ENCODE measurements around the gene CD27. TPM values are rescaled to one million over a fixed set of nuclear protein-coding genes. Genes with fewer than 3 reads are reported as not detected.

The CD27 gene
- total RNA-seq, 1 experiment from 2014 or later = 0.28 TPM

GRCh38 chr12:6416596-6416995 lies 28.2 kb upstream of the CD27 start:
- no peaks in the 10 kb centered on the region; the same call in 1 of the 2 replicates for H3K27me3 Mint-ChIP-seq (ENCODE audit: low read depth)
- H3K27ac Mint-ChIP-seq = no peak overlapping the region
- ATAC-seq (no peak), DNase-seq (ENCODE audit: low spot score) (no peak)
- H3K36me3 Mint-ChIP-seq = no peaks in the 10 kb centered on the region
- H3K4me3 Mint-ChIP-seq = no peak overlapping the region
- peaks cover 10% of the 10 kb centered on the region for H3K9me3 Mint-ChIP-seq
- POLR2A ChIA-PET = no interaction called here
- no peak for TF ChIP-seq CTCF (IDR thresholded peaks at IDR 0.05)
- no peak for TF ChIP-seq MLX (CRISPR knock-in tag; IDR thresholded peaks at IDR 0.05)
- no peak for TF ChIP-seq ZNF671 (CRISPR knock-in tag; IDR thresholded peaks at IDR 0.05)
- no peak for TF ChIP-seq SP1 (CRISPR knock-in tag; conservative IDR thresholded peaks at IDR 0.05)
- no peak for TF ChIP-seq CREM (CRISPR knock-in tag; IDR thresholded peaks at IDR 0.05)
- no peak for TF ChIP-seq JUN (CRISPR knock-in tag; IDR thresholded peaks at IDR 0.05)
- TF ChIP-seq TEAD1 (CRISPR knock-in tag; IDR thresholded peaks at IDR 0.05) = no peak
- TF ChIP-seq NFATC4 (CRISPR knock-in tag; IDR thresholded peaks at IDR 0.05) = no peak
- no peak for TF ChIP-seq RORB (CRISPR knock-in tag; IDR thresholded peaks at IDR 0.05)
- no peak for TF ChIP-seq NR3C1 (CRISPR knock-in tag; conservative IDR thresholded peaks at IDR 0.05; ENCODE audit: low read depth)
- no peak for TF ChIP-seq PREB (CRISPR knock-in tag; IDR thresholded peaks at IDR 0.05; ENCODE audit: borderline replicate concordance)
- no peak for TF ChIP-seq ZNF232 (CRISPR knock-in tag; IDR thresholded peaks at IDR 0.05)
- no peak for TF ChIP-seq ATF3 (CRISPR knock-in tag; conservative IDR thresholded peaks at IDR 0.05)
- TF ChIP-seq CREB1 (CRISPR knock-in tag; IDR thresholded peaks at IDR 0.05) = no peak
- no peak for TF ChIP-seq MYBL2 (CRISPR knock-in tag; IDR thresholded peaks at IDR 0.05)
- no peak for TF ChIP-seq IRF1 (CRISPR knock-in tag; IDR thresholded peaks at IDR 0.05)
- TF ChIP-seq ATF2 (CRISPR knock-in tag; IDR thresholded peaks at IDR 0.05; ENCODE audit: borderline replicate concordance, low read depth) = no peak
- TF ChIP-seq EMX1 (CRISPR knock-in tag; IDR thresholded peaks at IDR 0.05) = no peak
- TF ChIP-seq AR (CRISPR knock-in tag; IDR thresholded peaks at IDR 0.05) = no peak
- CTCF ChIA-PET = no interaction called here
- H3K4me1 Mint-ChIP-seq = no peaks in the 10 kb centered on the region
